Esophagus muscularis mucosa (tissue), 3 donors: Measurements from ENCODE around the gene NR3C2.

ENCODE experiments used
- CTCF ChIP-seq, 3 experiments: fragments of 200-600 bp in 2 of 3; fragments of 450-650 bp in 1 of 3; sonication (generic) in 2 of 3; IDR thresholded peaks; one replicate each; pipeline ENCODE4 v1.5.1; 2017 to 2019; ENCODE audit warnings: antibody characterized with exemption in 3 of 3, mild to moderate bottlenecking in 2 of 3, moderate library complexity in 1 of 3
- POLR2A ChIP-seq: fragments of 450-650 bp; IDR thresholded peaks from one replicate; pipeline ENCODE4 v1.6.1; 2017; ENCODE audit warnings: antibody characterized with exemption, moderate library complexity, mild to moderate bottlenecking, low read depth

DNA sequence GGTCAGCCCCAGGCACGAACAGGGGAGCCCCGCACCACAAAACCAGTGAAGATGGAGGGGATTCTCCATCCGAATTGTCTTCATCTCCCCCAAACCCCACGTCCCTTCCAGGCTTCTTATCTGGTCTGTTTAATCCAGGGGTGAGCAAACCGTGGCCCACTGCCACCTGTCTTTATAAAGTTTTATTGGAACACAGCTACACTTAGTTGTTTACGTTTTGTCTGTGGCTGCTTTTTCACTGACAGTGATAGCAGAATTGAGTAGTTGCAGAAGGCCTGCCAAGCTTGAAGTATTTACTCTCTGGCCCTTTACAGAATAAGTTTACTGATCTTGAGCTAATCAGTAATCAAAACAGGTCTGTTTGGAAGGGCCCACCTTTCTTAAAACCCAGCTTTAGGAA is 386.4 kb downstream of the NR3C2 start:
- TF ChIP-seq CTCF (IDR thresholded peaks at IDR 0.05) = no peak
- no peak for TF ChIP-seq POLR2A
